ENCODE measurements around the gene NUCB2. TPM values are rescaled to one million over a fixed set of nuclear protein-coding genes. Genes with fewer than 3 reads are reported as not detected.

Gene NUCB2
- polyA plus RNA-seq, 1 of the 3 experiments (the other 2 are of a cell fraction): 25.0 TPM

DNA sequence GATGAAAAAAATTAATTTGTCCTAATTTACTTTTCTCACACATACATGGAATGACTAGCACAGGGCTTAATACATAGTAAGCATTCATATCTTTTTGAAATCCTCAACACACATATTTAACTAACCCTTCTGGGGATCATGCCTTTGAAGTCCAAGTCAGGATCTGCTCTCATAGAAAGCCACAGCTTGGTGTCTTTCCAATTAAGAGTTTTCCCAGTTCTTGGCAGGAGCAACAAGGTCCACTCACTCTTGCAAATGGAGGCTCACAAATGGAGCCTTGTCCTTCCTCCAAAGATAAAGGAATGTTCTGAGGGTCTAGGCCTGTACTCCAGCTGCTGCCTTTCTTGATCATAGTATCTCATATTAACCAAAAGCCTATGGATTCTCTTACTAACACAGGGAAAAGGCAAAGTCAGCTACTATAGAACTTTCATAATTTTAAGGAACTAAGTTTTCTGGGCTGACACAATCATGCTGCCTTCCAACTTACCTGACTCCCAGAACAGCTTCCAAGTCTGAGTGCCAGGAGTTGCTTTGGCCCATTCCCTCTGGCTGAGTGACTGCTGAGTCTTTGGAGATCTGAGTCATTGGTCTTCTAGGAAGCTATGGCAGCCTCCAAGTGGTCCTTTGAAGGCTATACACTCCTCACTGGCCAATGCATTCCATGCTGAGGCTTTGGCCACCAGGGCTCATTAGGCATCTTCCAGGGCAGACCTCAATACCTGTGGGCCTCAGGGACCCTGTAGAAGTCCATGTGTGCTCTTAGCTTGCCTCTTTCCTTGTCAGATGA is 25.8 kb upstream of the NUCB2 start:
- ChIA-PET CTCF (no interaction called here), POLR2A (no interaction called here)
- Histone ChIP-seq H3K4me2 (no peak overlapping the region), H3K27me3 (ENCODE audit: insufficient read depth) (no peaks in the 10 kb centered on the region), H3K9me3 (no peaks in the 10 kb centered on the region), H3K4me3 (ENCODE audit: low read depth in 2 of 2, low read length in 1 of 2) (no peak overlapping the region), H3K79me2 (ENCODE audit: insufficient read depth) (no peaks in the 10 kb centered on the region), H3F3A (replicated peaks; ENCODE audit: insufficient read depth) (no peaks in the 10 kb centered on the region), H2AFZ (ENCODE audit: low read depth) (no peak overlapping the region), H4K20me1 (ENCODE audit: insufficient read depth) (no peaks in the 10 kb centered on the region), H3K4me1 (ENCODE audit: control insufficient read depth in 1 of 2, insufficient read depth in 2 of 2, low read depth in 1 of 2, low read length in 1 of 2) (no peaks in the 10 kb centered on the region), H3K9ac (no peak overlapping the region), H3K27ac (ENCODE audit: low read depth in 2 of 2, low read length in 1 of 2) (no peak overlapping the region), H3K9me2 (no peaks in the 10 kb centered on the region), H3K36me3 (replicated peaks in 1 of 2; ENCODE audit: control insufficient read depth in 1 of 2, insufficient read depth in 2 of 2, low read length in 1 of 2) (no peaks in the 10 kb centered on the region)
- DNase-seq: no peak
- TF ChIP-seq RCOR1 (IDR thresholded peaks at IDR 0.05; ENCODE audit: low read length) (no peak), MEF2A (IDR thresholded peaks at IDR 0.05; ENCODE audit: borderline replicate concordance, low read depth) (no peak), SIN3A (IDR thresholded peaks at IDR 0.05; ENCODE audit: borderline replicate concordance, low read depth, low read length) (no peak), GABPA (IDR thresholded peaks at IDR 0.05; ENCODE audit: low read depth) (no peak), YY1 (IDR thresholded peaks at IDR 0.05; ENCODE audit: low read depth) (no peak), ELF1 (IDR thresholded peaks at IDR 0.05) (no peak), RXRA (IDR thresholded peaks at IDR 0.05; ENCODE audit: borderline replicate concordance, low read depth) (no peak), FOXM1 (IDR thresholded peaks at IDR 0.05; ENCODE audit: low read depth) (no peak), NRF1 (IDR thresholded peaks at IDR 0.05; ENCODE audit: low read depth, low read length) (no peak), NFIC (IDR thresholded peaks at IDR 0.05; ENCODE audit: borderline replicate concordance) (no peak), FOXJ3 (CRISPR knock-in tag; IDR thresholded peaks at IDR 0.05) (no peak), FOSL2 (IDR thresholded peaks at IDR 0.05; ENCODE audit: borderline replicate concordance, low read depth) (no peak), JUND (IDR thresholded peaks at IDR 0.05) (no peak), RAD21 (IDR thresholded peaks at IDR 0.05; ENCODE audit: low read length) (no peak)
- TF ChIP-seq, protein P1, sequence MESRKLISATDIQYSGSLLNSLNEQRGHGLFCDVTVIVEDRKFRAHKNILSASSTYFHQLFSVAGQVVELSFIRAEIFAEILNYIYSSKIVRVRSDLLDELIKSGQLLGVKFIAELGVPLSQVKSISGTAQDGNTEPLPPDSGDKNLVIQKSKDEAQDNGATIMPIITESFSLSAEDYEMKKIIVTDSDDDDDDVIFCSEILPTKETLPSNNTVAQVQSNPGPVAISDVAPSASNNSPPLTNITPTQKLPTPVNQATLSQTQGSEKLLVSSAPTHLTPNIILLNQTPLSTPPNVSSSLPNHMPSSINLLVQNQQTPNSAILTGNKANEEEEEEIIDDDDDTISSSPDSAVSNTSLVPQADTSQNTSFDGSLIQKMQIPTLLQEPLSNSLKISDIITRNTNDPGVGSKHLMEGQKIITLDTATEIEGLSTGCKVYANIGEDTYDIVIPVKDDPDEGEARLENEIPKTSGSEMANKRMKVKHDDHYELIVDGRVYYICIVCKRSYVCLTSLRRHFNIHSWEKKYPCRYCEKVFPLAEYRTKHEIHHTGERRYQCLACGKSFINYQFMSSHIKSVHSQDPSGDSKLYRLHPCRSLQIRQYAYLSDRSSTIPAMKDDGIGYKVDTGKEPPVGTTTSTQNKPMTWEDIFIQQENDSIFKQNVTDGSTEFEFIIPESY (IDR thresholded peaks at IDR 0.05; ENCODE audit: borderline replicate concordance, low read depth): no peak
- TF ChIP-seq, protein P2, sequence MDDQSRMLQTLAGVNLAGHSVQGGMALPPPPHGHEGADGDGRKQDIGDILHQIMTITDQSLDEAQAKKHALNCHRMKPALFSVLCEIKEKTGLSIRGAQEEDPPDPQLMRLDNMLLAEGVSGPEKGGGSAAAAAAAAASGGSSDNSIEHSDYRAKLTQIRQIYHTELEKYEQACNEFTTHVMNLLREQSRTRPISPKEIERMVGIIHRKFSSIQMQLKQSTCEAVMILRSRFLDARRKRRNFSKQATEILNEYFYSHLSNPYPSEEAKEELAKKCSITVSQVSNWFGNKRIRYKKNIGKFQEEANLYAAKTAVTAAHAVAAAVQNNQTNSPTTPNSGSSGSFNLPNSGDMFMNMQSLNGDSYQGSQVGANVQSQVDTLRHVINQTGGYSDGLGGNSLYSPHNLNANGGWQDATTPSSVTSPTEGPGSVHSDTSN (IDR thresholded peaks at IDR 0.05): no peak
- TF ChIP-seq, protein P3, sequence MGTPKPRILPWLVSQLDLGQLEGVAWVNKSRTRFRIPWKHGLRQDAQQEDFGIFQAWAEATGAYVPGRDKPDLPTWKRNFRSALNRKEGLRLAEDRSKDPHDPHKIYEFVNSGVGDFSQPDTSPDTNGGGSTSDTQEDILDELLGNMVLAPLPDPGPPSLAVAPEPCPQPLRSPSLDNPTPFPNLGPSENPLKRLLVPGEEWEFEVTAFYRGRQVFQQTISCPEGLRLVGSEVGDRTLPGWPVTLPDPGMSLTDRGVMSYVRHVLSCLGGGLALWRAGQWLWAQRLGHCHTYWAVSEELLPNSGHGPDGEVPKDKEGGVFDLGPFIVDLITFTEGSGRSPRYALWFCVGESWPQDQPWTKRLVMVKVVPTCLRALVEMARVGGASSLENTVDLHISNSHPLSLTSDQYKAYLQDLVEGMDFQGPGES (IDR thresholded peaks at IDR 0.05; ENCODE audit: low read depth, low read length): no peak

Data from SK-N-SH (cell line).